Measurements from ENCODE around the gene ROR1.

ROR1 gene

GRCh38 chr1:63858153-63858552 lies 84.3 kb downstream of the ROR1 start:
- TF ChIP-seq ZNF274 (IDR thresholded peaks at IDR 0.05; ENCODE audit: low read depth, low read length): no peak
- H3K4me3 ChIP-seq (ENCODE audit: low read length): no peak overlapping the region

GRCh38 chr1:63859480-63860275 lies 85.9 kb downstream of the ROR1 start:
- H3K4me3 ChIP-seq (ENCODE audit: low read length): no peak overlapping the region
- TF ChIP-seq ZNF274 (IDR thresholded peaks at IDR 0.05; ENCODE audit: low read depth, low read length): no peak

GRCh38 chr1:63861052-63861691 lies 87.4 kb downstream of the ROR1 start:
- no peak for TF ChIP-seq ZNF274 (IDR thresholded peaks at IDR 0.05; ENCODE audit: low read depth, low read length)
- H3K4me3 ChIP-seq (ENCODE audit: low read length): no peak overlapping the region

- H3K4me3 ChIP-seq (ENCODE audit: low read length): no peak overlapping the region
- no peak for TF ChIP-seq ZNF274 (IDR thresholded peaks at IDR 0.05; ENCODE audit: low read depth, low read length)
Observed at GRCh38 chr1:63863145-63863544, 89.3 kb downstream of the ROR1 start.

- no peak for TF ChIP-seq ZNF274 (IDR thresholded peaks at IDR 0.05; ENCODE audit: low read depth, low read length)
- H3K4me3 ChIP-seq (ENCODE audit: low read length): no peak overlapping the region
Observed at GRCh38 chr1:63864224-63864641, 90.4 kb downstream of the ROR1 start.

GRCh38 chr1:63865561-63865960 lies 91.7 kb downstream of the ROR1 start:
- H3K4me3 ChIP-seq (ENCODE audit: low read length): no peak overlapping the region
- TF ChIP-seq ZNF274 (IDR thresholded peaks at IDR 0.05; ENCODE audit: low read depth, low read length): no peak

- no peak for TF ChIP-seq ZNF274 (IDR thresholded peaks at IDR 0.05; ENCODE audit: low read depth, low read length)
- H3K4me3 ChIP-seq (ENCODE audit: low read length): no peak overlapping the region
Observed at GRCh38 chr1:63866084-63866483, 92.3 kb downstream of the ROR1 start.

GRCh38 chr1:63867429-63868176 lies 93.8 kb downstream of the ROR1 start:
- no peak for TF ChIP-seq ZNF274 (IDR thresholded peaks at IDR 0.05; ENCODE audit: low read depth, low read length)
- H3K4me3 ChIP-seq (ENCODE audit: low read length): no peak overlapping the region

- no peak for TF ChIP-seq ZNF274 (IDR thresholded peaks at IDR 0.05; ENCODE audit: low read depth, low read length)
- H3K4me3 ChIP-seq (ENCODE audit: low read length): no peak overlapping the region
Observed at GRCh38 chr1:63868268-63868781, 94.5 kb downstream of the ROR1 start.

- H3K4me3 ChIP-seq (ENCODE audit: low read length): no peak overlapping the region
- TF ChIP-seq ZNF274 (IDR thresholded peaks at IDR 0.05; ENCODE audit: low read depth, low read length): no peak
Observed at GRCh38 chr1:63870152-63870551, 96.3 kb downstream of the ROR1 start.

- no peak for TF ChIP-seq ZNF274 (IDR thresholded peaks at IDR 0.05; ENCODE audit: low read depth, low read length)
Observed at GRCh38 chr1:63871463-63871862, 97.6 kb downstream of the ROR1 start.

GRCh38 chr1:63873751-63874150 lies 99.9 kb downstream of the ROR1 start:
- no peak for TF ChIP-seq ZNF274 (IDR thresholded peaks at IDR 0.05; ENCODE audit: low read depth, low read length)
- H3K4me3 ChIP-seq (ENCODE audit: low read length): no peak overlapping the region

More at GRCh38 chr1:63871463-63871862, 97.6 kb downstream of the ROR1 start:
- H3K4me3 ChIP-seq (ENCODE audit: low read length): no peak overlapping the region

GRCh38 chr1:63874278-63874880 lies 100.6 kb downstream of the ROR1 start:
- no peak for TF ChIP-seq ZNF274 (IDR thresholded peaks at IDR 0.05; ENCODE audit: low read depth, low read length)
- no peak overlapping the region for H3K4me3 ChIP-seq (ENCODE audit: low read length)

- no peak for TF ChIP-seq ZNF274 (IDR thresholded peaks at IDR 0.05; ENCODE audit: low read depth, low read length)
- no peak overlapping the region for H3K4me3 ChIP-seq (ENCODE audit: low read length)
Observed at GRCh38 chr1:63875636-63876035, 101.8 kb downstream of the ROR1 start.
